A549 treated with CpdA at 1 μM for 4 hours (cell line): Measurements from ENCODE around the gene GUCA2A. TPM values are rescaled to one million over a fixed set of nuclear protein-coding genes. Genes with fewer than 3 reads are reported as not detected.

Source experiments
- total RNA-seq: library from RNA; stranded (reverse); fragments of 200-300 nt; extraction: Qiagen RNA extraction; gene quantifications from 5 replicates; pipeline ENCODE4 v1.2.3, GENCODE V29; 2022; ENCODE audit warnings: low read depth

GUCA2A gene
- total RNA-seq = 0.33 TPM in 1 of 5 replicates, not detected in the others

DNA sequence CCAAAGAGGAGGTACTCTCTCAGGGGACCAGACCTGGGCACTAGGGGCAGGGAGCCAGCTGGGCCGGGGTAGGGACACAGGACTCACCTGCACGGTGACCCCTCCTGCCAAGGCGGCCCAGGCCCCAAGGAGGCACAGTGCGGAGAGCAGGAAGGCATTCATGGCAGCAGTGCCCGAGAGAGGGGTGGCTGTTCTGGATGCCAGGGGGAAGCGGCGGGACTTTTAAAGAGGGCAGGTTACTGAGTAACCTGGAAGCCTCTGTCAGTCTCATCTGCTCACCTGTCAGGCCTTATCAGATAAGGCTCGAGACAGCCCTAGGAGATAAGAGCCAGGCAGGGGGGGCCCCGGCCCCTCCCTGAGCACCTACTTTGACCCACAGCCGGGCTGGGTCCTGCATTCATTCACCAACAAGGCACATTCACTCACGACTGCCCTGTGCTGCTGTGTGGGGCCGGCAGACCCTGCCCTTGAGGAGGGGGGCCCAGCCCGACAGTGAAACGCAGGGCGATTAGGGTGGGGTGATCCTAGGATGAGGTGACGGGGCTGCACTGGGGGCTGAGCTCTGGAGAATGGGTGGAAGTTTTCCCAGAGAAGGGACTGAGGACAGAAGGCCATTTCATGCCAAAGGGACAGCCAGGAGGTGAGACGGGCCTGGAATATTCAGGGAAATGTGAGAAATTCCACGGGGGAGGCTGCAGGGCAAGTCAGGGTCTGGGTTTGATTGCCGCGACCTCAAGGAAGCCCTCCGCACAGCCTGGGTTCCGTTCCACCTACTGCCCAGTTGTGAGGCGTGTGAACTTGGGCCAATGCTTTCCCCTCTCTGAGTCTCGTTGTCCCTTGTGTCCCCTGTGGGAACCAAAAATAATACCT, at the start of gene GUCA2A:
Gene GUCA2A, minus strand, starts transcription at position 195 of the 870 bp plus-strand sequence. Its CDS starts 33 bp downstream, at position 162.

GRCh38 chr1:42152907-42153600, 11.5 kb downstream of the GUCA2A start, which contains the start of gene GUCA2B:
TSS of gene GUCA2B (plus strand) at chr1:42153410. CDS start at chr1:42153451, 41 bp downstream.

Other genes starting within 250 kb of the GUCA2A start
- 2.3 to 3.0 TPM (median 2.7 TPM) in 5 replicates for gene HIVEP3, start 245.8 kb downstream of the GUCA2A start, total RNA-seq
- gene GUCA2B, start 11.3 kb downstream of the GUCA2A start, total RNA-seq = 0.19 to 0.30 TPM in 2 of 5 replicates, not detected in the others
- 16.6 to 20.9 TPM (median 18.1 TPM) in 5 replicates for gene FOXJ3, start 170.5 kb upstream of the GUCA2A start, total RNA-seq
- gene RIMKLA, start 216.0 kb upstream of the GUCA2A start, total RNA-seq = 0.70 to 1.1 TPM (median 0.84 TPM) in 5 replicates